HG02623 (cell line): Measurements from ENCODE around the gene EDN2.

ENCODE experiments used
- ATAC-seq: cut with Tn5 transposase; IDR thresholded peaks from one replicate; pipeline ENCODE4 v1.9.1; 2021; ENCODE audit warnings: moderate library complexity; ENCODE audit not compliant: unreplicated experiment

EDN2 gene

GRCh38 chr1:41485605-41486004 is 1.1 kb upstream of the EDN2 start:
- ATAC-seq = no peak

- ATAC-seq = no peak
Observed at GRCh38 chr1:41483960-41484401, 502 bp downstream of the EDN2 start.

- no peak for ATAC-seq
Observed at GRCh38 chr1:41483001-41483850, 1.3 kb downstream of the EDN2 start.

GRCh38 chr1:41482001-41482765 is 2.3 kb downstream of the EDN2 start:
- no peak for ATAC-seq

DNA sequence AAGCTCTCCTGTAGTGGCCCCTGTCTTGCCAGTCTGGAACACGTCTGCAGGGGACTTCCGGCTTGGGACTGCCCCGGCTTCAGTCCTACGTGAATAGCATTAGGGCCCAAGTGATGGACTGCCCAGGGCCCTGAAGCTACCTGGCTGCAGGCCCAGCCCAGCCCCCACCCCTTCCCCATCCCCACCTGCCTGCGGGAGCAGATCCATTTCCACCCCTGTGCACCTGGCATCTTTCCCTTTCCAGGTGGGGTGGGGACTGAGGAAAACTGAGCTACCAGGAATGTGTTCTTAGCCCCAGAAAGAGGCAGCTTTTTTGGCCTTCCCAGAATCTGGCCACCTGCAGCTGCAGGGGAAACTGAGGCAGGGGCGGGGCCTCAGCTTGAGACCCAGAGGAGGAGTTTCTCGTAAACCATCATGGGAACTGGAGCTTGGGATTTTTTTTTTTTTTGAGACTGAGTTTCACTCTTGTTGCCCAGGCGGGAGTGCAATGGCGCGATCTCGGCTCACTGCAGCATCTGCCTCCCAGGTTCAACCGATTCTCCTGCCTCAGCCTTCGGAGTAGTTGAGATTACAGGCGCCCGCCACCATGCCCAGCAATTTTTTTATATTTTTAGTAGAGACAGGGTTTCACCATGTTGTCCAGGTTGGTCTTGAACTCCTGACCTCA is 3.2 kb downstream of the EDN2 start:
- no peak for ATAC-seq

GRCh38 chr1:41480204-41481108 is 4.0 kb downstream of the EDN2 start:
- ATAC-seq = no peak

GRCh38 chr1:41479808-41480160 is 4.7 kb downstream of the EDN2 start:
- no peak for ATAC-seq

DNA sequence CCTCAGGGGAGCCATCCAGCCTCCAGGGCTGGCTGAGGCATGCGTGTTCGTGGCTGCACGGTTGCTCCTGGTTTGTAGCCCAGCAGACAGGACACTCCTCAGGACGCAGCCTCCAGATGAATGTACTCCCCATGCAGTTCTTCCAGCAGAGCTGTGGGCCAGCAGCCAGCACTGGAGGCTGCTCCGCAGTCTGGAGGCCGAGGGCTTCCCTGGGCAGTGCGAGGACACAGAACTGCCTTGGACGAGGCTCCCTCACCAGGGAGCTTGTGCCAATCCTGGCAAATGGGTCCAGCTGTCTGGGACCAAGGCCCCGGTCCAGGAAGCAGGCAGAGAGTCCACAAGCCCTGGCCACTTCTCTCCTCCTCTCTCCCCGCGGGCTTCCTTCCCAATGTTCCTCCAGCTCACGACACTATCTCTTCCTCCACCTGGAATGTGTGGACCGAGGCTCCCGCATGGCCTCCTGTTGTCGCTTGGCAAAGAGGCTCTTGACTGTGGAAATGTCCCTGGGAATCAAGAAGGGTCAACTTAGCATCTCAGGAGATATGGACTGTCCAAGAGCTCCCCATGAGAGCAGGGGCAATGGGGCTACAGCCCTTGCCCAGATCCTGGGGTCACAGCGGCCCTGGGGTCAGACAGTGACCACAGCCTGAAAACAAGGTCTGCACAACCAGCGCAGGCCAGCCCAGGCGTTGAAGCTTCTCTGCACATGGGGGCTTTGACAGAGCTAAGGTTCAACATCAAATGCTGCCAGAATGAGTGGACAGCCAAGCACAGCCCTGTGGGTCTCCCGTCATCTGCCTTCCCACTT is 5.3 kb downstream of the EDN2 start:
- no peak for ATAC-seq

DNA sequence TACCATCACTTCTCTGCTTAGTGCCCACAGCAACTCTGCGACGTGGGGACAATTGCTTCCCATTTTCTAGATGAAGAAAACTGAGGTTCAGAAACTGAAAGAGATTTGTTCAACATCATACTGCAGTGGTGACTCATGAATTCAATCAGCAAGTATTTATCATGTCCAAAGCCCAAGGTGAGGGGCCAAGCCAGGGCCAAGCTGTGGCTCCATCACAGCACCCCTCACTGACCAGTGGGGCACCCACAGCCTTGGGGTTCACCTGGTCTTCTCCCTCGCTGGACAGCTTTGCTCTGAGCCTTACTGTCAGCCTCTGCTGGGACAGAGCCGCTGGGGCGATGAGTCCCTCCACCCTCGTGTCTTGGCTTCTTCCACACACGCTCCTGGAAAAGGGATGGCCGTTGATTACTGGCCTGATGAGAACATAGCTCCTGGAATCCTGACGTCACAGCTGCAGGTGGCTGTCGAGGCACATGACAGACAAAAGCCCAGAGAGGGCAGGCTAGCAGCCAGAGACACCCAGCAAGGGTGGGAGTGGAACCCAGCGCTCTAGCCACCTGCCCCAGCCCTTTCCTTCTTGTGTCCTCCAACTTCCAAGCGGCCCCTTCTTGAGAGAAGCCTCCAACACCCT is 6.2 kb downstream of the EDN2 start:
- no peak for ATAC-seq

DNA sequence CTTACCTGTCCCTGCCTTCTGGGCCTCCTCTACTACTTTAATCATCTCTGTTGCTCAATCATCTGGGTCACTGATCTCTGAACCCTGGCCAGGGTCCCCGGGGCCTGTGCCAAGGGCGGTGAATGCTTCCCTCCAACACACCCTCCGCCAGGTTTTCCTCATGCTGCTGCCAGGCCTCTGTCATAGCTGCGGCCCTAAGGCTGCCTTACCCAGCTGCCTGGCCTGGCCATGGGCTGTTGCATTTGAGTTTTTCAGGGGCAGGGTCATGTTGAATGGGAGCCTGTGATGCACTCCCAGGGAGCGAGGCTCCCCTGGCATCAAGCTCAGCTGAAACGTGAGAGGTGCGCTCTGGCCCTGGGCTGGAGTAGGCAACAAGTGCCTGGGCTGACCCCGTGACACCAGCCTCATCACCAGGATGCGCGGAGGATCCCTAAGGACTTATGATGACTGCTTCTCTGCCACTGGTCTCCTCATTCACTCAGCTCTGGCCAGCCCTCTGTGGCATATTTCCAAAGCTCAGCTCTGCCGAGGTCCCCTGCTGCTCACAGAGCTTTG is 7.6 kb downstream of the EDN2 start:
- ATAC-seq = no peak

- ATAC-seq = no peak
Observed at GRCh38 chr1:41475859-41476567, 8.5 kb downstream of the EDN2 start.

GRCh38 chr1:41475346-41475745 is 9.1 kb downstream of the EDN2 start:
- ATAC-seq = no peak

DNA sequence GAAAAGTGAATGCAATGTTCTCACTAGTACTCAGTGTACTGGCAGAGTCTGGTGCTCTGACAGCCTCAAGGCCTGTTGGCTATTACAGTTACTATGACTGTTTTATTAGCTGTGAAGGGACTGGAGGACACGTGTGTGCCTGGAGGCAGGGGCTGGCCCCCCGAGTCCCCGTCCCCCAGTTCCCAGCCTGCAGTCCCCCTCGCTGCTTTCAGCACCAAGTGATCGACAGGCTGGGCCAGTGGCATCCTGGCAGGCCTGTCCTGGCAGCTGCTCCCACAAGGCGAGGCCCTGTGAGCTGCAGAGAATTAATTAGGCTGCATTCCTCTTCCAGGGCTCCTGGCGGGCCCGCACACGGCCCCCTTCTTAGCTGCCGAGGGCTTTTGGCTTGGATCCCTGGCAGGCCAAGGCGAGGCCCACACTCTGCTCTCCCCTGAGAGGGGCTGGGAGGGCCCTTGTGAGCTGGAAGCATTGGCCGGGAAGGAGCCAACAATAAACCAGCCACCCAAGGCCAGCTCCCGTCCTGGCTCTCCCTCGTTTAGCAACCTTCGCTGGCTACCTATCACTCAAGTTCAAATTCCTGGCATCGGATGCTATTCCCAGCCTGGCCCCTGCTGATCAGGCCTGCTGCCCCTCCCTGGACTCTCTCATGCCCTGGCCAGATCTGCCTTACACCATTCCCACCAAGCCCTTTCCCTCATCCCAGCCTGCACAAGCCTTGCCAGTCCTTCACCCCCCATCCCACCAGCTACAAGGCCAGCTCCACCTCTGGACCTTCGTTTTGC is 9.8 kb downstream of the EDN2 start:
- no peak for ATAC-seq

GRCh38 chr1:41473738-41474362 is 10.6 kb downstream of the EDN2 start:
- ATAC-seq = no peak

- no peak for ATAC-seq
Observed at GRCh38 chr1:41471658-41472057, 12.8 kb downstream of the EDN2 start.

GRCh38 chr1:41469706-41470105 is 14.8 kb downstream of the EDN2 start:
- no peak for ATAC-seq

DNA sequence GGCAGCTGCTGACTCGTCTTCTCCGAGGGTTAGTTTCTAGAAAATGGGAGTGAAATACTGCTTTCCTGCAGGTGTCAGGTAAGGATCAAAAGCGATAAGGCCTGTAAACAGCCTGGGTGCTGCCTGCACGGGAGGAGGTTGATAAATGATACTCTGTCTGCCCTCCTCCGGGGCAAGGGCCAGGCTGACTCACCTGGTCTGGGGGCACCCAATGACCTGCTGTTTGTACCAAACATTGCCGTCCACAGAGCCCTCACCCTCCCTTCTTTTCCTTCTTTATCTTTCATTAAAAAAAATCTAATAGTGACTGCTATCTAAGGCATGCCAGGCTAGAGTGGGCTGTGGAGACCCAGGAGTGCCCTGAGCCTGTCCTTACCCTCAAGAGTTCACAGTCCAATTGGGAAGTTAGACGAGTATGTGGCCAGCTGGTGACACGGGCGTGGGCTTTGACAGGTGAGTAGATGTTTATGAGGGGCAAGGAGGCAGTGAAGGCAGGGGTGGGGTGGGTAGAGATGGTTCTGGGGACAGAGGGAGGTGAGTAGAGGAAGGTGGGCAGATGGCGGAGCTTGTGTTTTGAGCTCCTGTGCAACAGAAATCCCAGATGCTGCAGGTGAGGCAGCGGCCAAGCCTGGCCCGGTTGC is 16.2 kb downstream of the EDN2 start:
- ATAC-seq = no peak
